GM21737 (cell line): ENCODE measurements around the gene THAP3.
"Not testable (repeated sequence)": the region's sequence is repeated elsewhere in the genome, so short reads cannot be mapped to it uniquely, and the experiment has no call there.

Experiments
- ATAC-seq: cut with Tn5 transposase; IDR thresholded peaks from one replicate; pipeline ENCODE4 v1.9.1; 2021; ENCODE audit warnings: mild to moderate bottlenecking, moderate library complexity; ENCODE audit not compliant: unreplicated experiment

THAP3 gene

GRCh38 chr1:6590046-6590445 lies 34.6 kb upstream of the THAP3 start:
- ATAC-seq: no peak

- ATAC-seq: no peak
These were observed 33.4 kb upstream of the THAP3 start for GRCh38 chr1:6591222-6591621.

GRCh38 chr1:6591644-6592043 lies 33.0 kb upstream of the THAP3 start:
- ATAC-seq: no peak

DNA sequence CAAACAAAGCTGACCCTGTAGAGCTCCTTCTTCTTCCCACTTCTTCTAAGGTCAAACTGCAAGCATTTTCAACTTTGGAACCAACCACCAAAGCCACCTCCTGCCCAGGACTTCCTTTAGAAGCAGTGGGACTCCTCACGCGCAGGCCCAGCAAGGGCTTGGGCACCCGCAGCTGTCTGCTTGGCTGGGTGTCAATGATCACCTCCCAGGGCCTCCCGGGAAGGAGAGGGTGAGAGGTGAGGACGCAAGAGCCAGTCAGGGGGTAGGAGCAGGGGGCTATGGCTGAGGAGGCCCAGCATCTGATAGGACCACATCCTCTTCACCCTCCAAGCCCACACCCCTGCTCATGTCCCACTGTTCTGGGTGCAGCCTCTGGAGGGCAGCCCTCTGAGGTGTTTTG lies 32.2 kb upstream of the THAP3 start:
- ATAC-seq: no peak

- ATAC-seq: no peak
These were observed 31.6 kb upstream of the THAP3 start for GRCh38 chr1:6592865-6593593.

DNA sequence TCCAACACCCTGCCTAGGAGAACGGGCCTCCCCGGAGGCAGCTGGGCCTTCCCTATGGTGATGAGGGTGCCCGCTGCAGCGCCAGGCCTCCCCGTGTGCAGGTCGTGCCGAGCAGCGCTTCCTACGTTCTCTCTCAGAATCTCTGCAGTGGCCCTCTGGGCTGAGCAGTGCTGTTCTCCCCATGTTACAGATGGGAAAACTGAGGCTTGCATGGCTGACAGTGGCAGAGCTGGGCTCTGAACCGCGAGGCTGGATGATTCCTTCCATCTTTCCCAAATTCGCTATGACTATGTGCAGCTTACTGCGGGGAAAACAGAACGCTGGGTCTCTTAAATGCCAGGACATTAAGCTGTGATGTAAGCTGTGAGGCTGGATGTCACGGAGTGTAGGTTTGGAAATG lies 30.9 kb upstream of the THAP3 start:
- ATAC-seq: no peak

GRCh38 chr1:6594977-6595740 lies 29.5 kb upstream of the THAP3 start:
- ATAC-seq: no peak

- ATAC-seq: no peak
These were observed 28.3 kb upstream of the THAP3 start for GRCh38 chr1:6596351-6596750.

DNA sequence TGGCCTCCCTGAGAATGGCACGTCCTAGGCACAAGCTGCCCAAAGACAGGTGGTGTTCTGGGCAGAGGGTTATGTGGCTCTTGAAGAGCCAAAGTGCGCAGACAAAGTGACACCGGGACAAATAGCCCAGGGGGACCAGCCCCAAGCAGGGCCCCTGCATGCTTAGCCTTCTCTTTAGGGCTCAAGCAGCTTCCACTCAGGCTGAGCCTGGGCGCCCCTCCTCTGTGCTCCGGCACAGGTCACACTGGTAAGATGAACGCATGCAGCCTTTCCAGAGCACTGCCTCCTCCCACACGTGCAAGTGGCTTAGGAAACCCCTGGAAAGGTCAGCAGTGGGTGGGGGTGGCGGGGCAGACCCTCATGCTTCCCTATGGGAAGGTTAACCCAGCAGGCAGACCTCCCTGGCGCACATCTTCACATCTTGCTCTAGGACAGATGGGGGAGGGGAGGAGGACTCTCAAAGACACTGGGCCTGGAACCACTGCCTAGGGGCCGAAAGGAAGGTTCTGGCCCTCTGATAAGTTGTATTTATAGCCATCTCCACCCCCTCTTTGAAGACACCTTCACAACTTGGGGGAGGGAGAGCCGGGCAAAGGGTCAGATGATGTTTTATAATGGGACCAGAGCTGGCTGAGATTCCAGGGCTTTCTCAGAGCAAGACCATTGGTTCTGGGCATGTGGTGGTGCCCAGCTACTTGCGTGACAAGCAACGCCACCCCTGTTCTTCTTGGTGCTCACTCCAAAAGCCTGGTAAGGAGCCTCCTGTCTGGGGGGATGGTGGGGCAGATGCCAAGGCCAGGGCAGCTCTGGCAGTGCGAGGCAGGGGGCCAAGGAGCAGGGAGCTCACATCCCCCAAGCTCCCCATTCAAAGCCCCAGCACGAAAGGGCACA lies 27.5 kb upstream of the THAP3 start:
- ATAC-seq: no peak

DNA sequence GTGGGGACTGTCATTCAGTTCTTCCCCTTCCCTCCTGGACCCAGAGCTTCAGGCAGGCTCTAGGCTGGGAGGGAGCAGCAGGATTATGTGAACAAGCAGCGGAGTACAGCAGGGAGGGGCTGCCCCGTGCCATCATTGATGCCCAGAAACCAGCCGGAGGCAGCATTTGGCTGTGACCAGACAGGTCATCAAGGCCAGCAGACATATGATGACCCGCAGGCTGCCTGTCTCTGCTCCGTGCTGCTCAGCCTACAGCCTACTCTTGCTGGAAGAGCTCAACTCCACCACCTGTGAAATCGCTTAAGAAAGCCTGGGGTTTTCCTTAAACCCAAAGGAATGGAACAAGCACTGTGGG lies 26.9 kb upstream of the THAP3 start:
- no peak for ATAC-seq

- no peak for ATAC-seq
These were observed 25.3 kb upstream of the THAP3 start for GRCh38 chr1:6599141-6599975.

DNA sequence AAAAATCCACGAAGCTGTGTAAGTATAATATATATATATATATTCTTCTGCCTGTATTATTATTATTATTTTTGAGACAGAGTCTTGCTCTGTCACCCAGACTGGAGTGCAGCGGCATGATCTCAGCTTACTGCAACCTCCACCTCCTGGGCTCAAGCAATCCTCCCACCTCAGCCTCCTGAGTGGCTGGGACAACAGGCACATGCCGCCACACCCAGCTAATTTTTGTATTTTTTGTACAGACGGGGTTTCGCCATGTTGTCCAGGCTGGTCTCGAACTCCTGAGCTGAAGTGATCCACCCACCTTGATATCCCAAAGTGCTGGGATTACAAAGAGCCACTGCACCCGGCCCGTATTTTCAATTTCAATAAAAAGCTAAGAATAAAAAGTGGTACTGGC lies 24.7 kb upstream of the THAP3 start:
- ATAC-seq: not testable (repeated sequence)

DNA sequence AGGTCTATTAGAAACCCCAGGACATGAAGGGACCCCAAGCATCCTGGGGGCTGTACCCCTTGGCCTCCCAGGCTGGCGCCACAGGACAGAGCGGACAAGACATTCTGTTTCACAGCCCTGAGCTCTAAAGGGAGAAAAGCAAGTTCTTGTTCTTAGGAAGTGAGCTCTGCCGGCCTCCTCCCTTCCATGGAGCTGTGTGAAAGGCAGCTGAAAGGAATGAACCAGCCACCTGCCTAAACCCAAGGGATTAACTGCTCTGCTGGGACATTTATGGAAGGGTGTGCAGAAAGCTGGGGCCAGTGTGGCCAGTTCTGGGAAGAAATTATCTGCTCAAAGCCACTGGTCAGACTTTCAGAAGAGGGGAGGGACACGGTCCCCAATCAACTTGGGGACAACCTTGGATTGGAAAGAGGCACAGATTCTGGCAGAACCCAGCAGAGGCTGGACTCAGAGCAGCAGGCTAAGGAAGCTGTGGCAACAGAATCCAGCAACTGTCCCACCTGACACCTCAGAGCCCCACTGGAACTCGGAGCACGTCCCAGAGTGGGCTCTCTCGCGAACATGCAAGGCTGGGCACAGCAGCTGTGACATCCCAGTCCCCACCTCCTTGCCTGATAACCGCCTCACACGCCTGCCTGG lies 24.1 kb upstream of the THAP3 start:
- ATAC-seq: no peak

- ATAC-seq: peak; percentile 33
These were observed 23.4 kb upstream of the THAP3 start for GRCh38 chr1:6601049-6601922.

DNA sequence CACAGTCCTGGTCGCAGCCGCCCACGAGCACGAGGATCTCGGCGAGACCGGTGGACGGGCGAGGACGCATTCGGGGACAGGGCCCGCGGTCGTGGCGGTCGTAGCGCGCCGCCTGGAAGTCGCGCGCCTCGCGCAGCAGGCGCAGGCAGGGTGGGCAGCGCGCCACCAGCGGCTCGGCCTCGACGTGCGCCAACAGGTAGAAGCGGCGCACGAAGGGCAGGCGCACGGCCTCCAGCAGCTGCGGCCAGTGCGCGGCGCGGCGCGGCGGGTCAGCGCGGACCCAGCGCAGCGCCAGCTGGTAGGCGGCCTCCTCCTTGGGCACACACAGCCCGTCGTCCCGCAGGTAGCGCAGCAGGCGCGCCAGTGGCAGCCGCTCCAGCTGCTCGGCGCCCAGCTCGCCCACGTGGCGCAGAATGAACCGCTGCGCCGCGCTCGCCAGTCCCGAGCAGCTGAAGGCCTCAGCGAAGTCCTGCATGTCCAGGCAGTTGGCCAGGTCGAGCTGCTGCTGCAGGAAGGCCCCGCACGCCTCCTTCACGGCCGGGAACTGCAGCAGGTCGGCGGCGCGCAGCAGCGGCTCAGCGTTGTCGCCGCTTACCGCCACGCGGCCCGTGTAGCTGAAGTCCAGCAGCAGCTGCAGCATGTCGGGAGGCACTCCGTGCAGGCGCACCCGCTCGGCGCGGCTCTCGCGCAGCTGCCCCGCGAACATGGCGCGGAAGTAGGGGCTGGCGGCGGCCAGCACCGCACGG lies 22.6 kb upstream of the THAP3 start:
- ATAC-seq: peak; percentile 26

DNA sequence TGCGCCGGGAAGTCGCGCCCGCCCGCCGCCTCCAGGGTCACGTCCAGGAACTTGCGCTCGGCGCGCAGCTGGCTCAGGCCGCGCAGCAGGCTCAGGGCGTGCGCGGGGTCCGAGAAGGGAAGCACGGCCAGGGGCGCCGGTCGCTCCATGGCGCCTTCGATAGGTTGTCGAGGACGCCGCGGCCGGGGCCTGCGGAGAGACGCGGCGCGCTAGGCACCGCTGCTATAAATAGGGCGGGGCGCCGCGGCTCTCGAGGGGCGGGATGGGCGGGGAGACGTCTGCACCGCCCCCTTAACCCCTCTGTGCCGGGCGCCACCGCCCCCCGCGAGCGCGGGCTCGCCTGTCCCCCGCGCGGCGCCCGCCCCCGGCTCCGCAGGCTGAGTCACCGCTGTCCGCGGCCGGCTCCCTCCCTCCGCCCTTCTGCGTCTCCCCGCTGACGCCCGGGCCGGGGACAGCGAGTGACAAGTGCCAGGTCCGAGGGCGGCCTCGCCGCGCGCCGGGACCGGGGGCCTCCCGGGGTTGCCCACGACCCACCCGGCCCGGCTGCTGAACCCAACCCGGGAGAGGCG lies 21.9 kb upstream of the THAP3 start, which contains the start of gene KLHL21:
KLHL21 (minus strand) TSS at position 201 of the 569 bp plus-strand sequence; CDS start at position 149, 52 bp downstream.
- ATAC-seq: peak; percentile 45

GRCh38 chr1:6603238-6603914 lies 21.3 kb upstream of the THAP3 start:
- peak; percentile 14 for ATAC-seq
